ENCODE measurements around the gene MARCHF5.
"Not testable (repeated sequence)": the region's sequence is repeated elsewhere in the genome, so short reads cannot be mapped to it uniquely, and the experiment has no call there.

The MARCHF5 gene

GRCh38 chr10:92393173-92393572, 102.2 kb downstream of the MARCHF5 start:
- H3K4me1 Mint-ChIP-seq (ENCODE audit: low read depth); H3K9me3 Mint-ChIP-seq; H3K27me3 Mint-ChIP-seq (ENCODE audit: low read depth); H3K36me3 Mint-ChIP-seq (ENCODE audit: low read depth); H3K4me3 Mint-ChIP-seq; H3K27ac Mint-ChIP-seq: not testable (repeated sequence)

DNA sequence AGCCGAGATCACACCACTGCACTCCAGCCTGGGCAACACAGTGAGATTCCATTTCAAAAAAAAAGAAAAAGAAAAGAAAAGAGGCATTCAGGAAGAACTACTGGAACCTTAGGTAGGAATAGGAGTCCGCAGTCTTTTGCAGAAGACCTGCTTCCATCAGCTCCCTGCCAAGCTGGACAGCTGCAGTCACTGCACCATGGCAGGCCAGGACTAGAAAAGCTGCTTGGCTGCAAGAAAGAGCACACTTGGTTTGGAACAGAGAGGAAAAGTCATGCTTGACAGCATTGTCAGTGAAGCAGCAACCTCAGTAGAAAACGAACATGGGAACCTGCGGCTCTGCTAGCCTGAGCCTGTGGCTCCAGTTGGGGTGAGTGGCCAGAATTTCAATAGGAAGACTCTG, 104.3 kb downstream of the MARCHF5 start:
- no peaks in the 10 kb centered on the region for H3K36me3 Mint-ChIP-seq (ENCODE audit: low read depth)
- no peaks in the 10 kb centered on the region for H3K4me1 Mint-ChIP-seq (ENCODE audit: low read depth)
- H3K27ac Mint-ChIP-seq = no peak overlapping the region
- no peaks in the 10 kb centered on the region for H3K9me3 Mint-ChIP-seq
- H3K27me3 Mint-ChIP-seq (ENCODE audit: low read depth) = no peaks in the 10 kb centered on the region
- H3K4me3 Mint-ChIP-seq = no peak overlapping the region

DNA sequence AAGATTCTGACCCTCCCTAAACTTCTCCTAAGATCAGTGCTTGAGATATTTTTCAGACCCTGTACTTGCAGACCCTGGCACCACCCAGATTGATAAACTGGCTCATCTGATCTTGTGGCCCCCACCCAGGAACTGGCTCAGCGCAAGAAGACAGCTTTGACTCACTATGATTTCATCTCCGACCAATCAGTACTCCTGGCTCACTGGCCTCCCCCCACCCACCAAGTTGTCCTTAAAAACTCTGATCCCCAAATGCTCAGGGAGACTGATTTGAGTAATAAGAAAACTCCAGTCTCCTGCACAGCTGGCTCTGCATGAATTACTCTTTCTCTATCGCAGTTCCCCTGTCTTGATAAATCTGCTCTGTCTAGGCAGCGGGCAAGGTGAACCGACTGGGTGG, 111.3 kb downstream of the MARCHF5 start:
- H3K36me3 Mint-ChIP-seq (ENCODE audit: low read depth); H3K4me3 Mint-ChIP-seq; H3K27ac Mint-ChIP-seq; H3K9me3 Mint-ChIP-seq; H3K27me3 Mint-ChIP-seq (ENCODE audit: low read depth); H3K4me1 Mint-ChIP-seq (ENCODE audit: low read depth): not testable (repeated sequence)

All from T-helper 1 cell treated with Interleukin-12 subunit alpha and Interleukin-12 subunit beta and Interleukin-4 antibody, amounts not matched to agents 30 μg/mL and 1 μg/mL, for 36 hours (primary cell).